ENCODE measurements around the gene CTBP2. TPM values are rescaled to one million over a fixed set of nuclear protein-coding genes. Genes with fewer than 3 reads are reported as not detected.
A peak's percentile ranks its signal among the peaks of the same experiment; 100 is the strongest.
"Not testable (repeated sequence)": the region's sequence is repeated elsewhere in the genome, so short reads cannot be mapped to it uniquely, and the experiment has no call there.

The CTBP2 gene
- total RNA-seq, 1 donor from 2014 or later: 32.9 TPM

DNA sequence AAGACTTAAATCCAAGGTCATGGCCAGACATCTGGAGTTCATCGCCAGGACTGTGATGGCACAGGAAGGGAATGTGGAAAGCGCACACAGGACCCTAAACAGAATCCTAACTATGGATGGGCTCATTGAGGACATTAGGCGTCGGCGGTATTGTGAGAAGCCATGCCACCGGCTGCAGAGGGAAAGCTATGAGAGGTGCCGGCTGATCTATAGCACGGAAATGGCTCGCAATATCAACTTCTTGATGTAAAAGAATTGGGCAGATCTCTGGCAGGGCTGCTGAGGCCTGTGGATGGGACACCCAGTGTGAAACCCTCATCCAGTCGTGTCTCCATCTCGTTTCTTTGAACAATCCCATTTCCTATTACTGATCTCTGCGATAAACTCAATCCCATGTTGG is 6.3 kb upstream of the CTBP2 start:
- H3K27ac ChIP-seq (ENCODE audit: low read depth, low read length): no peak overlapping the region
- no peaks in the 10 kb centered on the region for H3K9me3 ChIP-seq (ENCODE audit: control insufficient read depth in 3 of 3, low read length in 3 of 3)
- no peak overlapping the region for H3K9ac ChIP-seq (ENCODE audit: low read depth in 1 of 3, low read length in 3 of 3)
- no peak overlapping the region for H3K4me3 ChIP-seq (ENCODE audit: low read length in 3 of 3)
- peaks cover 0 to 7% (median 0%) of the 10 kb centered on the region in 3 donors for H3K4me1 ChIP-seq (ENCODE audit: control insufficient read depth in 3 of 3, insufficient read depth in 3 of 3, low read length in 3 of 3)
- no peaks in the 10 kb centered on the region for H3K27me3 ChIP-seq (ENCODE audit: control insufficient read depth in 3 of 3, insufficient read depth in 3 of 3, low read length in 3 of 3)
- H3K36me3 ChIP-seq (ENCODE audit: control insufficient read depth in 3 of 3, insufficient read depth in 3 of 3, low read length in 3 of 3): no peaks in the 10 kb centered on the region

DNA sequence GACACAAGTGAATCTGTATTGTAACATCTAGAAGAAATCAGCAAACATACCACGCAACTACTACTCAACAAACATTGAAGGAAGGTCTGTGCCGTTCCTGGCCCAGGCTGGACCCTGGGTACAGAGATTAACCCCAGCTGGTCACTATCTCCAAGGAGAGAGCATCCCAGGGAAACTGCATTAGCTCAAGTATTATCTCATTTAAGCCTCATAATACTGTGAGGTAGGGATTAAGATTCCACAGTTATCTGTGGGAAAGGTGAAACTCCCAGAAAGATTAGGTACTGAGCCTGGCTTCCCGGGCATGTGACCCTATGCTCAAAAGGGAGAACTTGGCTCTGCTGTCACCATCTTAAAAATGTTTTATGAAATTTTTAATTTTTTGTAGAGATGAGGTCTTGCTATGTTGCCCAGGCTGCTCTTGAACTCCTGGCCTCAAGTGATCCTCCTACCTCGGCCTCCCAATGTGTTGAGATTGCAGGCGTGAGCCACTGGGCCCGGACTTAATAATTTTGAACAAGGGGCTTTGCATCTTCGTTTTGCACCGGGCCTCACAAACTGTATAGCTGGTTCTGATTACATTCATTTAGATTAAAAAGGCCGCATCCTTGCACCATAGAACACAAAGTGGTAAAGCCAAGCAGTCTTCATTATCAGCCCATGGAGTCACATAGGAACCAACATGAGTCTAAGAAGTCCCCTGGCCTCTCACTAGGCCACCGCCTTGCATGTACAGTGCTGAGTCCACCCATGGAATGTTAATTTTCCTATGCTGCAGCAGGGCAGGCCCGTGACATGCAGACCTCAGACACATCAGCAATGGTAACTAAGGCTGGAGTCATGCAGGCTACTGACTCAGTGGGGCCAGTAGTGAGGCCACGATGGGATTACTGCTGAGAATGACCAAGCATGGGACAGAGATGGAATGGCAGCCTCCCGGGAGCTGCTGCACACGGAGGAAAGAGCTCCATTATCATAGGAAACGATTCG is 5.5 kb upstream of the CTBP2 start:
- Histone ChIP-seq H3K4me3 (ENCODE audit: low read length in 3 of 3) (no peak overlapping the region), H3K9me3 (ENCODE audit: control insufficient read depth in 3 of 3, low read length in 3 of 3) (no peaks in the 10 kb centered on the region), H3K9ac (ENCODE audit: low read depth in 1 of 3, low read length in 3 of 3) (no peak overlapping the region), H3K4me1 (ENCODE audit: control insufficient read depth in 3 of 3, insufficient read depth in 3 of 3, low read length in 3 of 3) (peaks cover 0 to 9% (median 0%) of the 10 kb centered on the region in 3 donors), H3K27ac (ENCODE audit: low read depth, low read length) (no peak overlapping the region), H3K27me3 (ENCODE audit: control insufficient read depth in 3 of 3, insufficient read depth in 3 of 3, low read length in 3 of 3) (no peaks in the 10 kb centered on the region), H3K36me3 (ENCODE audit: control insufficient read depth in 3 of 3, insufficient read depth in 3 of 3, low read length in 3 of 3) (no peaks in the 10 kb centered on the region)

DNA sequence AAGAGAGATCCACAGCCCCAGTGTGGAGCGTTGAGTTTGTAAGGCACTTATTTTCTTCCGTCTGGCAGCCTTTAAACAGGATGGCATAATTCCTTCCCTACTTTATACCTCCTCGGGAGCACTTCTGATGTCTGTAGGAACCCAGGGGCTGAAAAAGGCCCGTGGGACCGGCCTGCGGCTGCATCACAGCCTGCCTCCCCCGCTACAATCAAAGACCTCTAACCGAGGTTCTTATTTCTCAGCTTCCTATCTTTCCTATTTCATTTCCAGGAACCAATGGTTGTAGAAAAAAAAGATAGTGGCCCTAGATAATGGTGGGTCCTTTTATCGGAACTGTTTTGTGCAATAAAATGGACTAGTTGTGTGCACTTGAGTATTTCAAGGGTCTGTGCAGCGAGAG is 4.1 kb upstream of the CTBP2 start:
- Histone ChIP-seq H3K36me3 (ENCODE audit: control insufficient read depth in 3 of 3, insufficient read depth in 3 of 3, low read length in 3 of 3) (no peaks in the 10 kb centered on the region), H3K27ac (ENCODE audit: low read depth, low read length) (no peak overlapping the region), H3K9me3 (ENCODE audit: control insufficient read depth in 3 of 3, low read length in 3 of 3) (no peaks in the 10 kb centered on the region), H3K4me1 (ENCODE audit: control insufficient read depth in 3 of 3, insufficient read depth in 3 of 3, low read length in 3 of 3) (peaks cover 0 to 9% (median 0%) of the 10 kb centered on the region in 3 donors), H3K4me3 (ENCODE audit: low read length in 3 of 3) (no peak overlapping the region), H3K27me3 (ENCODE audit: control insufficient read depth in 3 of 3, insufficient read depth in 3 of 3, low read length in 3 of 3) (no peaks in the 10 kb centered on the region), H3K9ac (ENCODE audit: low read depth in 1 of 3, low read length in 3 of 3) (no peak overlapping the region)

DNA sequence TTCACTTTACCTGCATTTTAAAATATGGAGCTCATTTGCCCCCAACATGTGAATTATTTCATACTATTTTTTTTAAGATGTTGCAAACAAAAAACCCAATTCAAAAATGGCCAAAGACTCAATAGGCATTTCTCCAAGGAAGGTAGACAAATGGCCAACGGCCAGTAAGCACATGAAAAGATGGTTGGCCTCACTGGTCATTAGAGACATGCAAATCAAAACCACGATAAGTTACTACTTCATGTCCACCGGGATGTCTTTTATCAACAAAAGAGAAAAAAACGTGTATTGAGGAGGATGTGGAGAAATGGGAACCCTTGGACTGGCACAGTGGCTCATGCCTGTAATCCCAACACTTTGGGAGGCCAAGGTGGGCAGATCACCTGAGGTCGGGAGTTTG is 3.4 kb upstream of the CTBP2 start:
- Histone ChIP-seq H3K27me3 (ENCODE audit: control insufficient read depth in 3 of 3, insufficient read depth in 3 of 3, low read length in 3 of 3) (no peaks in the 10 kb centered on the region), H3K4me1 (ENCODE audit: control insufficient read depth in 3 of 3, insufficient read depth in 3 of 3, low read length in 3 of 3) (peaks cover 0 to 9% (median 0%) of the 10 kb centered on the region in 3 donors), H3K4me3 (ENCODE audit: low read length in 3 of 3) (no peak overlapping the region), H3K36me3 (ENCODE audit: control insufficient read depth in 3 of 3, insufficient read depth in 3 of 3, low read length in 3 of 3) (no peaks in the 10 kb centered on the region), H3K9me3 (ENCODE audit: control insufficient read depth in 3 of 3, low read length in 3 of 3) (no peaks in the 10 kb centered on the region), H3K9ac (ENCODE audit: low read depth in 1 of 3, low read length in 3 of 3) (no peak overlapping the region), H3K27ac (ENCODE audit: low read depth, low read length) (no peak overlapping the region)

DNA sequence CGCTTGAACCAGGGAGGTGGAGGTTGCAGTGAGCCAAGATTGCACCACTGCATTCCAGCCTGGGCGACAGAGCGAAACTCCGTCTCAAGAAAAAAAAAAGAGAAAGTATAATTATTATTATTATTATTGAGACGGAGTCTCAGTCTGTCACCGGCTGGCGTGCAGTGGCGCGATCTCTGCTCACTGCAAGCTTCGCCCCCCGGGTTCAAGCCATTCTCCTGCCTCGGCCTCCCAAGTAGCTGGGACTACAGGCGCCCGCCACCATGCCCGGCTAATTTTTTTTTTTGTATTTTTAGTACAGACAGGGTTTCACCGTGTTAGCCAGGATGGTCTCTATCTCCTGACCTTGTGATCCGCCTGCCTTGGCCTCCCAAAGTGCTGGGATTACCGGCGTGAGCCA is 2.9 kb upstream of the CTBP2 start:
- H3K27me3 ChIP-seq (ENCODE audit: control insufficient read depth in 3 of 3, insufficient read depth in 3 of 3, low read length in 3 of 3); H3K4me3 ChIP-seq (ENCODE audit: low read length in 3 of 3); H3K36me3 ChIP-seq (ENCODE audit: control insufficient read depth in 3 of 3, insufficient read depth in 3 of 3, low read length in 3 of 3); H3K27ac ChIP-seq (ENCODE audit: low read depth, low read length); H3K9me3 ChIP-seq (ENCODE audit: control insufficient read depth in 3 of 3, low read length in 3 of 3); H3K9ac ChIP-seq (ENCODE audit: low read depth in 1 of 3, low read length in 3 of 3); H3K4me1 ChIP-seq (ENCODE audit: control insufficient read depth in 3 of 3, insufficient read depth in 3 of 3, low read length in 3 of 3): not testable (repeated sequence)

DNA sequence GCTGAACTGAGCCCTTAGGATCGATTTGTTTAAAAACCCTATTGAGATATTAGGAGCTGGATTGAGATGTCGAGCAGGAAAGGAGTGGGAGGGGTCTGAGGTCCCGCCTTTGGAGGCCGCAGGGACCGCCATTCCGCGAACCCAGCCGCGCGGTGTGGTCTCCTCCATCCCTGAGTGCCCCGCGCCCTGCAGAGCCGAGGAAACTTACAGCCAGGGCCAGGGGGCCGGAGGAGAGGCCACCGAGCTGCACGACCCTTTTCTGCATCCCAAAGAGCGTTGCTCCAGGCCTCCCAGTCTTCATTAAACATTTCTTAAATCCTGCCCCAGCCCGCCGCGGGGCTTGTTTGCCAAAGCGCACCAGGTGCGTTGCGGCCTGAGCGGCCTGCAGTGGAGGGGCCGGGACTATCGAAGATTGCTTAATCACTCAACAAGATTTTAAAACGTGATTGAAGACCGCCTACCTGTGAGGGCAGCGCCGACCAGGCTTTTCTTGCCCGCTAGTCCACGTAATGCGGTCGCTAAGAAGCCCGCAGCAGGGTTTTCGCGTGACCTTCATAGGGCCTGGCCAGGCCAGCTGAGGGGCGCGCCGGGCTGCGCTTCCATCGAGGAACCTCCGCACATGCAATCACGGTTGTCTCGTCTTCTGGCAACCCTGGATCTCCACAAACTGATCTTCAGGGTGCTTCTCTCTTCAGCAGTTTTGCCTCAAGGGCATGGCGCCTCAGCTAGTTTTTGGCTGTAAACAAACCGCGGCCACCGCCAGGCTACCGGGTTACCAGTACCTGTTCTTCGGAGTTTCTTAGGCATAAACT is 2.0 kb upstream of the CTBP2 start:
- H3K9me3 ChIP-seq (ENCODE audit: control insufficient read depth in 3 of 3, low read length in 3 of 3): no peaks in the 10 kb centered on the region
- H3K36me3 ChIP-seq (ENCODE audit: control insufficient read depth in 3 of 3, insufficient read depth in 3 of 3, low read length in 3 of 3): no peaks in the 10 kb centered on the region
- peak overlapping the region; percentile 68 to 77 (median 74) for H3K4me3 ChIP-seq (ENCODE audit: low read length in 3 of 3)
- H3K27ac ChIP-seq (ENCODE audit: low read depth, low read length): peak overlapping the region; percentile 71
- peaks cover 6 to 14% (median 7%) of the 10 kb centered on the region in 3 donors for H3K4me1 ChIP-seq (ENCODE audit: control insufficient read depth in 3 of 3, insufficient read depth in 3 of 3, low read length in 3 of 3)
- no peaks in the 10 kb centered on the region for H3K27me3 ChIP-seq (ENCODE audit: control insufficient read depth in 3 of 3, insufficient read depth in 3 of 3, low read length in 3 of 3)
- peak overlapping the region; percentile 67 to 89 (median 84) for H3K9ac ChIP-seq (ENCODE audit: low read depth in 1 of 3, low read length in 3 of 3)

DNA sequence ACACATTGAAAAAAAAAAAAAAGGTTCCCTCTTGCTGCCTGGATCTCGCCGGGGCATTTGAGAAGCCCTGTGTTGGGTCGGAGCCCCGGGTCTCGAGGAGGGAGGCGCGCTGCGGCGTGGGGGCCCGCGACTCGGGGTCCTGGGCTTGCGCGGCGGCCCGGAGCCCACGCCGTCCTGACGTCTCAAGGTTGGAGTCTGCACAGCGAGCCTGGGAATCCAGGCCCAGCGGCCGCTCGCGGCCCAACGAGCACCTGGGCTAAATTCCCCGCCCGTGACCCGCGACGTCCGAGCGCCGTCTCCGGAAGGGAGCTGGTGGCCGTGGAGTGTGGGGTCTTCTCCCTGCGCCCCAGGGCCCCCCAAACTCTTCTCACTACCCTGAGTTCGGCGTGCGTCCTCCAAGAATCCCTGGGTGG is 1.4 kb upstream of the CTBP2 start:
- Histone ChIP-seq H3K9me3 (ENCODE audit: control insufficient read depth in 3 of 3, low read length in 3 of 3) (no peaks in the 10 kb centered on the region), H3K4me3 (ENCODE audit: low read length in 3 of 3) (peak overlapping the region; percentile 68 to 77 (median 74)), H3K9ac (ENCODE audit: low read depth in 1 of 3, low read length in 3 of 3) (peak overlapping the region; percentile 67 to 89 (median 84)), H3K27me3 (ENCODE audit: control insufficient read depth in 3 of 3, insufficient read depth in 3 of 3, low read length in 3 of 3) (no peaks in the 10 kb centered on the region), H3K27ac (ENCODE audit: low read depth, low read length) (peak overlapping the region; percentile 71), H3K4me1 (ENCODE audit: control insufficient read depth in 3 of 3, insufficient read depth in 3 of 3, low read length in 3 of 3) (peaks cover 11 to 19% (median 13%) of the 10 kb centered on the region in 3 donors), H3K36me3 (ENCODE audit: control insufficient read depth in 3 of 3, insufficient read depth in 3 of 3, low read length in 3 of 3) (no peaks in the 10 kb centered on the region)

DNA sequence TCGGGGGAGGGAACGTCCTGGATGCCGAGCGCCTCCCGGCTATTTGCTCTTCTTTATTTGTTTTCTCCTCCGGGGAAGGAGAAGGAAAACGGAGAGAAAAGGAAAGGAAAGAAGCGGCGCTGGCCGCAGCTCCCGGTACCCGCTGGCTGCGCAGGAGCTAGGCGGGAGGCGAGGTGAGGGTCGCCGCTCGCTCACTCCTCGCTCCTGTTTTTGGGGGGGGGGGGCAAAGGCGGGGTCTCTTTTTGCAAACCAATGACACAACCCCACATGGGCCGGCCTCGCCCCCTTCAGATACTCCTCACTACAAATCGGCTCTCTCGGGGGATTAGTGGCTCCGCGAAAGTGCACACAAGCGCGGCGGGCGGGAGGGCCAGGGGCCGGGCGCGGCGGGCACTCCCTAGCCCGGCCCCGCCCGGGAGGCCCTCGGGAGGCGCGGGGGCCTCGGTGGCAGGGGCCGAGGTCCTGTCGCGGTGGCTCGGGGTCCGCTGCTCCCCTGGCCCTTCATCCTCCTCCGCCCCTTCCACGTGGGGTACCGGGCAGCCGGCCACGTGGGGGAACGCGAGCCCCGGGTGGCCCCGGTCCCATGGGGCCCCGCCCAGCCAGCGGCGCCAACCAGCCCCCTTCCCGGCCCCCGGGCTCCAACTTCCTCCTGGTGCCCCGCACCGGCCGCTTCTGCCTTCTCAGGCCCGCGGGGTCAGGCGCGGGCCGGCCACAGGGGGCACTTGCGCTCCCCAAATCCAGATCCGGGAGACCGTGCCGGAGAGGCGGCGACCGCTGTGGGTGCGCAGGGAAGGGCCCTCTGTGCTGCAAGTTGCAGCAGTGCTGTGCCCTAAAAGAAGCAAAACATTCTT is 718 bp upstream of the CTBP2 start:
- no peaks in the 10 kb centered on the region for H3K36me3 ChIP-seq (ENCODE audit: control insufficient read depth in 3 of 3, insufficient read depth in 3 of 3, low read length in 3 of 3)
- H3K9ac ChIP-seq (ENCODE audit: low read depth in 1 of 3, low read length in 3 of 3): peak overlapping the region; percentile 67 to 89 (median 84)
- H3K4me1 ChIP-seq (ENCODE audit: control insufficient read depth in 3 of 3, insufficient read depth in 3 of 3, low read length in 3 of 3): peaks cover 16 to 24% (median 19%) of the 10 kb centered on the region in 3 donors
- no peaks in the 10 kb centered on the region for H3K9me3 ChIP-seq (ENCODE audit: control insufficient read depth in 3 of 3, low read length in 3 of 3)
- H3K27ac ChIP-seq (ENCODE audit: low read depth, low read length): peak overlapping the region; percentile 71
- H3K4me3 ChIP-seq (ENCODE audit: low read length in 3 of 3): peak overlapping the region; percentile 68 to 77 (median 74)
- H3K27me3 ChIP-seq (ENCODE audit: control insufficient read depth in 3 of 3, insufficient read depth in 3 of 3, low read length in 3 of 3): no peaks in the 10 kb centered on the region

DNA sequence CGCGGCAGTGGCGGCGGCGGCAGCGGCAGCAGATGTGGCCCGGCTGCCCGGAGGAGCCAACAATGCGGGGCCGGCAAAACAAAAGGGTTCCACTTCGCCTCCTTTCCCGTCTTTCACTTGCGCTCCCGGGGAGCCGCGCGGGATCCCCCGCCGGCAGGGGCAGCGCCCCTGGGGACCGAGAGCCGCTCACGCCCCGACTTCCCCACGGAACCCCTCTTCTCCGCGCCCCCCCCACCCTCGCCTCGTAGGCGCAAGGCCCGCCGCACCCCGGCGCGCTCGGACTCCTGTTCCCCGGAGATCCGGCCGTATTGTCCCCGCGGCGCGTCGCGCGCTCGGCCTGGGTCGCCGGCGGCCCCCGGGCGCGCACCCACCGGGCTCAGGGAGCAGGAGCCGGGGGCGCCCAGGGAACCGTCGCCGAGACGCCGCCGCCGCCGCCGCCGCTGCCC is 854 bp downstream of the CTBP2 start:
- no peaks in the 10 kb centered on the region for H3K9me3 ChIP-seq (ENCODE audit: control insufficient read depth in 3 of 3, low read length in 3 of 3)
- H3K4me3 ChIP-seq (ENCODE audit: low read length in 3 of 3): peak overlapping the region; percentile 51 to 75 (median 69)
- H3K36me3 ChIP-seq (ENCODE audit: control insufficient read depth in 3 of 3, insufficient read depth in 3 of 3, low read length in 3 of 3): no peaks in the 10 kb centered on the region
- H3K4me1 ChIP-seq (ENCODE audit: control insufficient read depth in 3 of 3, insufficient read depth in 3 of 3, low read length in 3 of 3): peaks cover 30 to 38% (median 34%) of the 10 kb centered on the region in 3 donors
- peak overlapping the region in 2 of 3 donors; percentile 67 to 81 for H3K9ac ChIP-seq (ENCODE audit: low read depth in 1 of 3, low read length in 3 of 3)
- H3K27ac ChIP-seq (ENCODE audit: low read depth, low read length): peak overlapping the region; percentile 81
- no peaks in the 10 kb centered on the region for H3K27me3 ChIP-seq (ENCODE audit: control insufficient read depth in 3 of 3, insufficient read depth in 3 of 3, low read length in 3 of 3)

All from skeletal muscle tissue (tissue), 4 donors.